HCT116 (cell line): Measurements from ENCODE around the gene FREM3. TPM values are rescaled to one million over a fixed set of nuclear protein-coding genes. Genes with fewer than 3 reads are reported as not detected.

Source experiments
- ATAC-seq: fragments of 200-7000 bp; cut with Tn5 transposase; 2 replicates; pipeline ENCODE4 v1.9.1; 2020; ENCODE audit warnings: mild to moderate bottlenecking, moderate library complexity
- BruUV-seq: library from RNA; stranded (reverse); fragments of 400-500 nt; replicated peaks from 2 replicates; lab custom pipeline; 2021; lab: Mats Ljungman, UMichigan
- CTCF ChIA-PET: fragments of 300-600 bp; sonication (Branson Sonifier 250); formaldehyde crosslinking; loops from one replicate; lab custom pipeline; 2021; ENCODE audit warnings: antibody characterized with exemption; lab: Charles Lee
- POLR2A ChIA-PET: fragments of 300-600, 350-600 bp; sonication (Branson Sonifier 250); formaldehyde crosslinking; loops from one replicate; lab custom pipeline; 2021; ENCODE audit warnings: antibody characterized with exemption; lab: Charles Lee
- RAD21 ChIA-PET, 2 experiments: fragments of 300-600 bp; sonication (Branson Sonifier 250); formaldehyde crosslinking; loops; one replicate each; lab custom pipeline; 2023; ENCODE audit warnings: low total read pairs in 2 of 2; ENCODE audit not compliant: uncharacterized antibody in 2 of 2, unreplicated experiment in 2 of 2, low non-redundant PET in 1 of 2; lab: Charles Lee
- DNase-seq: peaks from one replicate; pipeline ENCODE4 v3.0.0-alpha.2; 2010; ENCODE audit warnings: low read depth, low spot score
- H2AFZ ChIP-seq: fragments of 200-600 bp; shearing (Covaris generic), sonication (generic); 2 replicates; pipeline ENCODE4 v1.6.1; 2017; ENCODE audit warnings: low read depth, mixed run types, mixed read lengths, antibody characterized with exemption, low read length; ENCODE audit not compliant: poor library complexity, severe bottlenecking
- H3K27ac ChIP-seq: 2 replicates; pipeline ENCODE4 v1.5.1; 2012; ENCODE audit warnings: low read depth, low read length
- H3K27me3 ChIP-seq: fragments of 200-600 bp; sonication (generic); 2 replicates; pipeline ENCODE4 v1.6.1; 2016; ENCODE audit warnings: mixed run types, low read length, mixed read lengths; ENCODE audit not compliant: insufficient read depth
- H3K36me3 ChIP-seq, 2 experiments: fragments of 200-500 bp in 1 of 2; fragments of 200-600 bp in 1 of 2; sonication (Bioruptor generic) in 1 of 2; sonication (generic) in 1 of 2; 2 replicates each; pipeline versions ENCODE4 v1.5.1 to v1.6.1; 2014 to 2016; ENCODE audit warnings: low read length in 2 of 2, inconsistent platforms in 1 of 2, mixed read lengths in 1 of 2, mixed run types in 1 of 2; ENCODE audit not compliant: insufficient read depth in 2 of 2, control insufficient read depth in 1 of 2
- H3K4me1 ChIP-seq, 2 experiments: fragments of 200-600 bp in 1 of 2; sonication (generic) in 1 of 2; 2 replicates each; pipeline versions ENCODE4 v1.5.1 to v1.6.1; 2012 to 2017; ENCODE audit warnings: low read length in 2 of 2, inconsistent platforms in 1 of 2, mild to moderate bottlenecking in 1 of 2, mixed read lengths in 1 of 2, mixed run types in 1 of 2, moderate library complexity in 1 of 2; ENCODE audit not compliant: insufficient read depth in 2 of 2, control insufficient read depth in 1 of 2
- H3K4me2 ChIP-seq: fragments of 200-600 bp; sonication (generic); 2 replicates; pipeline ENCODE4 v1.6.1; 2017; ENCODE audit warnings: mixed run types, low read length, mixed read lengths
- H3K4me3 ChIP-seq, 2 experiments: fragments of 200-600 bp in 1 of 2; sonication (generic) in 1 of 2; replicated peaks in 1 of 2; 2 replicates each; pipeline ENCODE4 v1.5.1; 2011 to 2016; ENCODE audit warnings: low read length in 2 of 2, control low read depth in 1 of 2, low read depth in 1 of 2, mild to moderate bottlenecking in 1 of 2, mixed read lengths in 1 of 2, mixed run types in 1 of 2
- H3K79me2 ChIP-seq: fragments of 200-600 bp; sonication (generic); 2 replicates; pipeline ENCODE4 v1.6.1; 2017; ENCODE audit warnings: mild to moderate bottlenecking, mixed run types, low read length, moderate library complexity, mixed read lengths; ENCODE audit not compliant: insufficient read depth
- H3K9ac ChIP-seq: fragments of 200-600 bp; sonication (generic); 2 replicates; pipeline ENCODE4 v1.6.1; 2016; ENCODE audit warnings: low read length, mixed read lengths
- H3K9me2 ChIP-seq: fragments of 200-600 bp; sonication (generic), shearing (Covaris generic); 2 replicates; pipeline ENCODE4 v1.6.1; 2017; ENCODE audit warnings: mixed run types, mild to moderate bottlenecking, moderate library complexity; ENCODE audit not compliant: insufficient read depth
- H3K9me3 ChIP-seq, 2 experiments: fragments of 200-500 bp in 1 of 2; fragments of 200-600 bp in 1 of 2; sonication (Bioruptor generic) in 1 of 2; sonication (generic) in 1 of 2; 2 replicates each; pipeline ENCODE4 v1.6.1; 2014 to 2017; ENCODE audit warnings: low read length in 2 of 2, mixed read lengths in 2 of 2, inconsistent platforms in 1 of 2, low read depth in 1 of 2, mild to moderate bottlenecking in 1 of 2, mixed run types in 1 of 2, moderate library complexity in 1 of 2; ENCODE audit not compliant: control insufficient read depth in 1 of 2, insufficient read depth in 1 of 2
- H4K20me1 ChIP-seq: fragments of 200-600 bp; sonication (generic), shearing (Covaris generic); 2 replicates; pipeline ENCODE4 v1.6.1; 2017; ENCODE audit warnings: mixed run types, mild to moderate bottlenecking, moderate library complexity; ENCODE audit not compliant: insufficient read depth
- ATF3 ChIP-seq: IDR thresholded peaks from 2 replicates; pipeline ENCODE4 v1.6.1; 2012
- EGR1 ChIP-seq: IDR thresholded peaks from 2 replicates; pipeline ENCODE4 v1.6.1; 2012; ENCODE audit warnings: low read depth
- MAX ChIP-seq: IDR thresholded peaks from 2 replicates; pipeline ENCODE4 v1.6.1; 2012
- POLR2A ChIP-seq: IDR thresholded peaks from 2 replicates; pipeline ENCODE4 v1.7.0; 2011; ENCODE audit warnings: borderline replicate concordance; ENCODE audit not compliant: insufficient read depth, insufficient read length; ENCODE audit errors: extremely low read depth
- REST ChIP-seq: IDR thresholded peaks from 2 replicates; pipeline ENCODE4 v1.6.1; 2012; ENCODE audit warnings: low read depth
- SRF ChIP-seq: IDR thresholded peaks from 2 replicates; pipeline ENCODE4 v1.6.1; 2012; ENCODE audit warnings: low read depth
- TCF7L2 ChIP-seq: IDR thresholded peaks from 2 replicates; pipeline ENCODE4 v1.7.0; 2011; ENCODE audit warnings: borderline replicate concordance, inconsistent platforms; ENCODE audit not compliant: insufficient read depth, insufficient read length; ENCODE audit errors: extremely low read depth
- ZFX ChIP-seq: fragments of 450-650 bp; IDR thresholded peaks from 2 replicates; pipeline ENCODE4 v1.6.1; 2017
- intact Hi-C: fragments of 100-400 bp; cut with micrococcal nuclease; formaldehyde crosslinking; loops from 2 replicates; pipeline ENCODE4 v1.10.0; 2022
- total RNA-seq: library from RNA; stranded (reverse); gene quantifications from one replicate; pipeline ENCODE4 v1.2.1, GENCODE V29; 2021; ENCODE audit not compliant: unreplicated experiment

Gene FREM3
- total RNA-seq, 1 experiment from 2014 or later = not detected

GRCh38 chr4:143668930-143669552 lies 31.4 kb downstream of the FREM3 start:
- Histone ChIP-seq H2AFZ (no peak overlapping the region), H3K4me1 (no peaks in the 10 kb centered on the region), H3K27ac (no peak overlapping the region), H3K79me2 (no peaks in the 10 kb centered on the region), H3K27me3 (no peaks in the 10 kb centered on the region), H3K4me2 (no peak overlapping the region), H3K9me2 (no peaks in the 10 kb centered on the region), H3K4me3 (no peak overlapping the region), H3K9ac (no peak overlapping the region), H3K9me3 (no peaks in the 10 kb centered on the region), H4K20me1 (no peaks in the 10 kb centered on the region), H3K36me3 (no peaks in the 10 kb centered on the region)
- ChIA-PET CTCF (no interaction called here), POLR2A (no interaction called here), RAD21 (no interaction called here)
- no TSS peak for BruUV-seq
- DNase-seq = no peak
- TF ChIP-seq POLR2A = no peak
- TF ChIP-seq MAX = no peak
- no peak for TF ChIP-seq SRF
- no peak for TF ChIP-seq EGR1
- no peak for ATAC-seq
- intact Hi-C loops = no loop called here

- POLR2A ChIA-PET = no interaction called here
- Histone ChIP-seq H3K9ac (no peak overlapping the region), H3K79me2 (no peaks in the 10 kb centered on the region), H3K4me2 (no peak overlapping the region), H4K20me1 (no peaks in the 10 kb centered on the region), H3K36me3 (no peaks in the 10 kb centered on the region), H2AFZ (no peak overlapping the region), H3K4me3 (no peak overlapping the region), H3K9me3 (no peaks in the 10 kb centered on the region), H3K27ac (no peak overlapping the region), H3K9me2 (no peaks in the 10 kb centered on the region), H3K4me1 (no peaks in the 10 kb centered on the region), H3K27me3 (no peaks in the 10 kb centered on the region)
- intact Hi-C loops = no loop called here
- CTCF ChIA-PET = no interaction called here
- TF ChIP-seq REST (no peak), ZFX (no peak), TCF7L2 (no peak), ATF3 (no peak)
- BruUV-seq = no TSS peak
- RAD21 ChIA-PET = no interaction called here
- ATAC-seq (no peak), DNase-seq (no peak)
Observed at GRCh38 chr4:143667461-143667860, 33.0 kb downstream of the FREM3 start.
